Stomach (tissue), 9 donors: ENCODE data around the gene AMTN. TPM values are rescaled to one million over a fixed set of nuclear protein-coding genes. Genes with fewer than 3 reads are reported as not detected.

ENCODE experiments used
- DNase-seq, 2 donors: peaks; one replicate each; pipeline versions ENCODE4 v3.0.0 to v3.0.0-alpha.2; 2013 to 2019
- H3K27ac ChIP-seq, 5 donors: fragments of 200-600 bp in 4 of 5; sonication (generic) in 4 of 5; one replicate each; pipeline ENCODE4 v1.5.1; 2013 to 2019; ENCODE audit warnings: mild to moderate bottlenecking in 1 of 5, moderate library complexity in 1 of 5
- H3K27me3 ChIP-seq, 3 donors: fragments of 200-600 bp; sonication (generic); one replicate each; pipeline ENCODE4 v1.5.1; 2017 to 2019; ENCODE audit warnings: mixed run types in 1 of 3
- H3K36me3 ChIP-seq, 4 donors: fragments of 200-600 bp; sonication (generic); 1 replicate in 3 of 4; 2 replicates in 1 of 4; pipeline ENCODE4 v1.5.1; 2016 to 2019
- H3K4me1 ChIP-seq, 4 donors: fragments of 200-600 bp; sonication (generic); one replicate each; pipeline ENCODE4 v1.5.1; 2016 to 2019
- H3K4me3 ChIP-seq, 4 donors: fragments of 200-600 bp; sonication (generic) in 3 of 4; one replicate each; pipeline ENCODE4 v1.5.1; 2016 to 2019; ENCODE audit warnings: mild to moderate bottlenecking in 1 of 4
- H3K9me3 ChIP-seq, 4 donors: fragments of 200-600 bp; sonication (generic); one replicate each; pipeline ENCODE4 v1.5.1; 2016 to 2019
- CTCF ChIP-seq, 7 experiments: fragments of 450-650 bp in 4 of 7; fragments of 200-600 bp in 3 of 7; sonication (generic) in 3 of 7; IDR thresholded peaks; one replicate each; pipeline ENCODE4 v1.5.1; 2016 to 2019; ENCODE audit warnings: antibody characterized with exemption in 7 of 7, control low read depth in 2 of 7, mild to moderate bottlenecking in 1 of 7
- EP300 ChIP-seq: sonication (generic); formaldehyde crosslinking; IDR thresholded peaks from one replicate; pipeline ENCODE4 v1.6.1; 2017; ENCODE audit warnings: antibody characterized with exemption
- POLR2A ChIP-seq, 4 donors: fragments of 450-650 bp; IDR thresholded peaks; one replicate each; pipeline ENCODE4 v1.6.1; 2016; ENCODE audit warnings: antibody characterized with exemption in 4 of 4, control low read depth in 2 of 4, mild to moderate bottlenecking in 1 of 4, moderate library complexity in 1 of 4
- POLR2AphosphoS5 ChIP-seq, 3 donors: sonication (generic); formaldehyde crosslinking; IDR thresholded peaks; one replicate each; pipeline ENCODE4 v1.6.1; 2016; ENCODE audit warnings: antibody characterized with exemption in 3 of 3
- WGBS, 5 donors: extraction: QIAGEN DNeasy Blood & Tissue Kit in 3 of 5; methylation state at CpG; one replicate each; pipeline versions ENCODE4 v1.1.5 to v1.1.7; 2013 to 2018; 5-methylcytosine and 5-hydroxymethylcytosine counted together
- intact Hi-C: fragments of 100-400 bp; cut with DNase I; formaldehyde crosslinking; loops from one replicate; pipeline ENCODE4 v1.15.1; 2023; ENCODE audit warnings: low total_unique reads
- polyA plus RNA-seq, 3 donors: library from polyadenylated mRNA; stranded (reverse); fragments of 200-250 nt; gene quantifications; one replicate each; pipeline ENCODE4 v1.2.3, GENCODE V29; 2013
- total RNA-seq, 5 donors: library from RNA; depleted of rRNA; stranded (reverse); fragments of >200 nt; gene quantifications; one replicate each; pipeline versions ENCODE4 v1.1.0 to v1.2.3, GENCODE V29; 2014 to 2016
- donor health status: healthy with polysubstance abuse.
- donor health status: Bipolar disorder and iron deficiency.
- donor health status: healthy.

Gene AMTN
- total and polyA plus RNA-seq, 8 donors: 0.23 TPM; not detected in 7

DNA sequence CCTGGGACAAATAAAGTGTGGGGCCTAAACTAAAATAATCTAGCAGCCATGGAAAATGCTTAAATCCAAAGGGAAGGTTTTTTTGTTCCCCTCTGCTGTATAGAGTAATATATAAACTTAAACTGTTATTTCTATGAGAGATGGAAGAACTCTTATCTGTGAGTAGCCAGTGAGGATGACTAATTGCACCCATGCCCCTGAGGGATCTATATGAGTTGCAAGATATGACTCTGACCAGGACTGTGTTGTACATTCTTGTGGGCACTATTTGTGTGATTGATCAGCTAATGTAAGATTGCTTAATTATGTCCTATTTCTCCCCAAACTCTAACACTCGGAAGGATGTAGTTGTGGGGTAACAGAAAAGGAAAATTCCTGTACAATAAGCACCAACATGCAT, 38.5 kb downstream of the AMTN start:
- 0 to 78% (median 47%) methylated on average over 1 of the region's 1 CpG for WGBS, 5 donors
- Histone ChIP-seq H3K9me3 (no peaks in the 10 kb centered on the region), H3K4me3 (no peak overlapping the region), H3K27me3 (no peaks in the 10 kb centered on the region), H3K27ac (no peak overlapping the region), H3K4me1 (no peaks in the 10 kb centered on the region), H3K36me3 (no peaks in the 10 kb centered on the region)
- no peak for DNase-seq
- TF ChIP-seq POLR2AphosphoS5 (IDR thresholded peaks at IDR 0.05) (no peak), EP300 (no peak), CTCF (IDR thresholded peaks at IDR 0.05) (no peak), POLR2A (IDR thresholded peaks at IDR 0.05) (no peak)
- intact Hi-C loops: no loop called here

DNA sequence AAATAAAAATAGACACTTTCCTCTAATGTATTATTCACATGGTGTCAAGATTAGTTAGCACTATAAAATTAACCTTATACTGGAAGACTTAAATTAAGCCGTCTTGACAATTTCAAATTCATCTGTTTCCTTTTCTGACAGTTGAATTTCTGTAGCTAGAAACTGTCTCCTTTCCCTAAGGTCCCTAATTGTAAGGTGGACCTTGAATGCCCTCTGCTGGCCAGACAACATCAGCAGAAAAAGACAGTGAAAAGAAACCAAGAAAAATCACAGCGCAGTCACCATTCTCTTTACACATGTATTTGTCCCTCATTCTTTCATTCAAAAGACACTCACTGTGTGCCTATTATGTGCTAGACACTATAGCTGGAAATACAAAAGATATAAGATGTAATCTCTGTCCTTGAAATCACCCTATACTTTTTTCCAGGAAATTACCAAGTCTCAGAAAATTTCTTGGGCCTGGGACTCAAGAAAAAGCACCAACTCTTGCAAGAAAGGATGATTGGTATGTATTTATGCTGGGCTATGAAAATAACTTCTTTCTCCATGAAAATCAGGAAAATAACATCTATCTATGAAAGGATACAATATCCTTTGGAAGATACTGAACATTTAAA, 41.0 kb downstream of the AMTN start:
- peaks cover 0 to 5% (median 0%) of the 10 kb centered on the region in 4 donors for H3K4me1 ChIP-seq
- H3K9me3 ChIP-seq: no peaks in the 10 kb centered on the region
- DNase-seq: peak; percentile 60 to 82
- no peak overlapping the region for H3K4me3 ChIP-seq
- H3K27ac ChIP-seq: no peak overlapping the region
- H3K27me3 ChIP-seq: no peaks in the 10 kb centered on the region
- intact Hi-C loops: no loop called here
- no peaks in the 10 kb centered on the region for H3K36me3 ChIP-seq
- 19 to 26% (median 20%) methylated on average over 2 of the region's 2 CpGs for WGBS, 5 donors
- no peak for TF ChIP-seq POLR2A (IDR thresholded peaks at IDR 0.05)
- TF ChIP-seq CTCF (IDR thresholded peaks at IDR 0.05): peak in 5 of 7 experiments; percentile 38 to 65 (median 48)
- no peak for TF ChIP-seq POLR2AphosphoS5 (IDR thresholded peaks at IDR 0.05)
- TF ChIP-seq EP300: no peak

DNA sequence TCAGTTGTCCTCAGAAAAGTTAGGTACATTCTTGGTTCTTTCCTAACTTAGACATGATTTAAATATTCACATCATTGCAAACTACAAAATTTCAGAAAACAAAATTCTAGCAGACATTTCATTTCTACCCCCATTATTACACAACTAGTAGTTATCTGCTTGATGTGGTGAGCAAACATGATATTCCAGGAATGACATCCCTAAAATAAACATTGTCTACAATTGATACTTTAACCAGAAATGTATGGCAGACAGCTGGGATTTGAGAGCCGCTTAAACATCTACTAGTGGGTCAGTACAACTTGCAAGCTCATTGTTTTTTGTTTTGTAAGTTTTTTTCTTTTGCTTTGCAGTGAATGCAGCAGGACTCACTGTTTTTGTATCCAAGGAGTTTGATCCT, 41.6 kb downstream of the AMTN start:
- Histone ChIP-seq H3K4me1 (peaks cover 0 to 5% (median 0%) of the 10 kb centered on the region in 4 donors), H3K27me3 (no peaks in the 10 kb centered on the region), H3K9me3 (no peaks in the 10 kb centered on the region), H3K4me3 (no peak overlapping the region), H3K36me3 (no peaks in the 10 kb centered on the region), H3K27ac (no peak overlapping the region)
- intact Hi-C loops: no loop called here
- no peak for TF ChIP-seq POLR2A (IDR thresholded peaks at IDR 0.05)
- TF ChIP-seq POLR2AphosphoS5 (IDR thresholded peaks at IDR 0.05): no peak
- TF ChIP-seq EP300: no peak
- no peak for TF ChIP-seq CTCF (IDR thresholded peaks at IDR 0.05)
- WGBS, 5 donors: 92 to 95% (median 94%) methylated on average over 1 of the region's 1 CpG
- DNase-seq: no peak

DNA sequence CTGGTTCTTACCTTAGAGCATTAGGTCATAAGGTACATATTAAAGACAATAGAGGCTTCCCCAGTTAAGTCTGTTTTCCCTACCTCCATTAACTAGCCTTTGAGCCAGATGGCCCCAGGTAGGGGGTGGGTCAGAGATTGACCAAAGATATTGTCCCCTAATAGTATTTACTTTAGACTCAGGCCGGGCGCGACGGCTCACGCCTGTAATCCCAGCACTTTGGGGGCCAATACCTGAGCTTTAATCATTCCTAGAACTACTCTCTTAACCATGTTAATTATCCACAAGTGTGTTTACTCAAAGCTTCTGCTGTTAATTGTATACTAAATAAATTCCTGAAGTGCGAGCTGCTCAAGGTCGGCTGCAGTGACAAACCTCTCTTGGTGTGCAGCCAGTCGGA, 45.7 kb downstream of the AMTN start:
- 24 to 46% (median 40%) methylated on average over 8 of the region's 8 CpGs for WGBS, 5 donors
- Histone ChIP-seq H3K36me3 (no peaks in the 10 kb centered on the region), H3K4me3 (no peak overlapping the region), H3K27ac (no peak overlapping the region), H3K27me3 (no peaks in the 10 kb centered on the region), H3K9me3 (peaks cover 0 to 2% (median 0%) of the 10 kb centered on the region in 4 donors), H3K4me1 (peaks cover 0 to 5% (median 0%) of the 10 kb centered on the region in 4 donors)
- intact Hi-C loops: no loop called here
- peak in 1 of 2 donors; percentile 32 for DNase-seq
- no peak for TF ChIP-seq POLR2AphosphoS5 (IDR thresholded peaks at IDR 0.05)
- TF ChIP-seq EP300: no peak
- no peak for TF ChIP-seq POLR2A (IDR thresholded peaks at IDR 0.05)
- TF ChIP-seq CTCF (IDR thresholded peaks at IDR 0.05): no peak
